K562 (cell line): ENCODE measurements around the gene CSMD2.

Experiments
- ZBTB1 ChIP-seq: sonication (generic); formaldehyde crosslinking; IDR thresholded peaks from 2 replicates; pipeline ENCODE4 v1.8.1; 2023; ENCODE audit warnings: missing genetic modification reagents, low read depth, mild to moderate bottlenecking, borderline replicate concordance
- ZNF146 ChIP-seq: IDR thresholded peaks from one replicate; pipeline ENCODE4 v1.6.1; 2018; ENCODE audit warnings: missing compliant biosample characterization; ENCODE audit not compliant: unreplicated experiment

GRCh38 chr1:33903210-33903589, 261.8 kb downstream of the CSMD2 start:
- TF ChIP-seq ZBTB1 (CRISPR knock-in tag) (no peak), ZNF146 (CRISPR knock-in tag) (no peak)
